ENCODE results near the gene UBASH3A.

DNA sequence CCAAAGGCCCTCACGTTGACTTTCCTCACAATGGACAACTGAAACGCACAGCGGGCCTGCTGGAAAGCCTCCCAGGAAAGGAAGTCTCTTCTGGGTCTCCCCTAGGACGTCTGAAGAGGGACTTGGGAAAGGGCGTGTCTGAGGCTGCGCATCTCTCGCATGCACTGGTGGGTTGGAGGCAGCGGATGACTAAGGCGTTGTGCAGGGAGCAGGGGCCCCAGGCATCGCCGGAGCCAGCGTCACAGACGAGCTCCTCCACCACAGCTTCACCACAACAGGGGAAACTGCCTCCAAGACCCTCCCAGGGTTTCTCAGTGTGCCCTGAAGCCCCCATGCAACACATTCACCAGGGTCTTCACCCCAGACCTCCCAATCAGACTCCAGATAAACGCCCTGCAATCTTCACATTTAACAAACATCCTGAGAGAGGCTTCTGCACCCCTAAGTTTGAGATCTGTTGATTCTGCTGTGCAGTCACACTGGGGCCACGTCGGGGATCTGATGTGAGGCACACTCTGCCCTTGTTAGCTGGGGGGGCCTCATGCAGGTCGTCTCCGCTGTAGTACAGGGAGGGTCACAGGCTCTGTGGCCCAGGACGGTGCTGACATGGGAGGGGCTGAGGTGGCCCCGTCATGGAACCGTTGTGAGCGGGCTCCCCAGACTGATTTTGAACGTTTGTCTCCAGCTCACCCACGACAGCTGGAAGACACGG is 30.4 kb upstream of the UBASH3A start:
- TF ChIP-seq, protein P1, sequence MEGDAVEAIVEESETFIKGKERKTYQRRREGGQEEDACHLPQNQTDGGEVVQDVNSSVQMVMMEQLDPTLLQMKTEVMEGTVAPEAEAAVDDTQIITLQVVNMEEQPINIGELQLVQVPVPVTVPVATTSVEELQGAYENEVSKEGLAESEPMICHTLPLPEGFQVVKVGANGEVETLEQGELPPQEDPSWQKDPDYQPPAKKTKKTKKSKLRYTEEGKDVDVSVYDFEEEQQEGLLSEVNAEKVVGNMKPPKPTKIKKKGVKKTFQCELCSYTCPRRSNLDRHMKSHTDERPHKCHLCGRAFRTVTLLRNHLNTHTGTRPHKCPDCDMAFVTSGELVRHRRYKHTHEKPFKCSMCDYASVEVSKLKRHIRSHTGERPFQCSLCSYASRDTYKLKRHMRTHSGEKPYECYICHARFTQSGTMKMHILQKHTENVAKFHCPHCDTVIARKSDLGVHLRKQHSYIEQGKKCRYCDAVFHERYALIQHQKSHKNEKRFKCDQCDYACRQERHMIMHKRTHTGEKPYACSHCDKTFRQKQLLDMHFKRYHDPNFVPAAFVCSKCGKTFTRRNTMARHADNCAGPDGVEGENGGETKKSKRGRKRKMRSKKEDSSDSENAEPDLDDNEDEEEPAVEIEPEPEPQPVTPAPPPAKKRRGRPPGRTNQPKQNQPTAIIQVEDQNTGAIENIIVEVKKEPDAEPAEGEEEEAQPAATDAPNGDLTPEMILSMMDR (IDR thresholded peaks at IDR 0.05) = no peak
- no peak for TF ChIP-seq EZH2 (IDR thresholded peaks at IDR 0.05; ENCODE audit: borderline replicate concordance, insufficient read depth, low read depth, low read length, poor library complexity, severe bottlenecking)

All from B cell (primary cell).